Calu3 (cell line): ENCODE measurements around the gene DPEP3. TPM values are rescaled to one million over a fixed set of nuclear protein-coding genes. Genes with fewer than 3 reads are reported as not detected.
"Not testable (repeated sequence)": the region's sequence is repeated elsewhere in the genome, so short reads cannot be mapped to it uniquely, and the experiment has no call there.

Source experiments
- BruUV-seq: library from RNA; stranded (reverse); fragments of 400-500 nt; replicated peaks from 2 replicates; lab custom pipeline; 2021; lab: Mats Ljungman, UMichigan
- CTCF ChIA-PET: fragments of 300-600 bp; sonication (Branson Sonifier 250); formaldehyde crosslinking; loops from one replicate; lab custom pipeline; 2022; ENCODE audit warnings: antibody characterized with exemption; lab: Charles Lee
- DNase-seq: peaks from one replicate; pipeline ENCODE4 v3.0.0; 2022
- H3K27ac Mint-ChIP-seq: one replicate; pipeline ENCODE4 v1.8.0; 2022; ENCODE audit warnings: mixed read lengths; ENCODE audit not compliant: unreplicated experiment
- H3K27me3 Mint-ChIP-seq: one replicate; pipeline ENCODE4 v1.8.0; 2022; ENCODE audit warnings: mixed read lengths; ENCODE audit not compliant: unreplicated experiment
- H3K36me3 Mint-ChIP-seq: one replicate; pipeline ENCODE4 v1.8.0; 2022; ENCODE audit warnings: mild to moderate bottlenecking, moderate library complexity, mixed read lengths; ENCODE audit not compliant: insufficient read depth, unreplicated experiment
- H3K4me1 Mint-ChIP-seq: one replicate; pipeline ENCODE4 v1.8.0; 2022; ENCODE audit warnings: mild to moderate bottlenecking, low read depth, mixed read lengths; ENCODE audit not compliant: unreplicated experiment
- H3K4me3 Mint-ChIP-seq: one replicate; pipeline ENCODE4 v1.8.0; 2022; ENCODE audit warnings: mild to moderate bottlenecking, low read depth, moderate library complexity, mixed read lengths; ENCODE audit not compliant: unreplicated experiment
- H3K9me3 Mint-ChIP-seq: one replicate; pipeline ENCODE4 v1.8.0; 2022; ENCODE audit warnings: low read depth, mixed read lengths; ENCODE audit not compliant: unreplicated experiment
- CTCF ChIP-seq: fragments of 200-600 bp; IDR thresholded peaks from one replicate; pipeline ENCODE4 v1.8.0; 2022; ENCODE audit warnings: antibody characterized with exemption; ENCODE audit not compliant: unreplicated experiment
- intact Hi-C: fragments of 100-400 bp; cut with micrococcal nuclease; formaldehyde crosslinking; loops from one replicate; pipeline ENCODE4 v1.10.0; 2022; ENCODE audit not compliant: unreplicated experiment
- total RNA-seq: library from RNA; stranded (reverse); gene quantifications from 2 replicates; pipeline ENCODE4 v1.2.3, GENCODE V29; 2022

The DPEP3 gene
- total RNA-seq, 1 experiment from 2014 or later: not detected

DNA sequence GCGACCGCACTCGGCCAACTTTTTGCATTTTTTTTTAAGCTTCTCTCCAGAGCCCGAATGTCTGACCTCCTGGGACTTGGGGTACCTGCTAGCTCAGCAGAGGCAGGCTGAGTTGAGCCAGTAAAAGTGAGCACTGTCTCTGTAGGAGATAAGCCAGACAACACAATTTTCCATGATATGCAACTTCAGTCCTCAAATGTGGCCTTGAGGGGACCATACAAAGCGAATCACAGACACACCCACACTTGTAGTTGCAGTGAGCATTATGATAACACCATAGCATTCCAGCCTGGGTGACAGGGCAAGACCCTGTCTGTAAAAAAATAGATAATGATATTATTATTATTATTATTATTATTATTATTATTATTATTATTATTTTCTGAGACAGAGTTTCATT, 16.4 kb upstream of the DPEP3 start:
- Mint-ChIP-seq H3K36me3 (no peaks in the 10 kb centered on the region), H3K27ac (no peak overlapping the region), H3K27me3 (peaks cover 12% of the 10 kb centered on the region), H3K4me1 (peaks cover 6% of the 10 kb centered on the region), H3K4me3 (no peak overlapping the region), H3K9me3 (no peaks in the 10 kb centered on the region)
- DNase-seq: no peak
- BruUV-seq: no TSS peak
- intact Hi-C loops: loop anchor here (10.0 kb wide), 1 partner anchor 228 kb away; no protein-coding TSS in a partner anchor
- CTCF ChIA-PET: interaction anchor here (0.6 to 1.0 kb wide), 2 partner anchors 12 to 249 kb away, joined by 3 to 4 read pairs; no protein-coding TSS in a partner anchor
- TF ChIP-seq CTCF: no peak

DNA sequence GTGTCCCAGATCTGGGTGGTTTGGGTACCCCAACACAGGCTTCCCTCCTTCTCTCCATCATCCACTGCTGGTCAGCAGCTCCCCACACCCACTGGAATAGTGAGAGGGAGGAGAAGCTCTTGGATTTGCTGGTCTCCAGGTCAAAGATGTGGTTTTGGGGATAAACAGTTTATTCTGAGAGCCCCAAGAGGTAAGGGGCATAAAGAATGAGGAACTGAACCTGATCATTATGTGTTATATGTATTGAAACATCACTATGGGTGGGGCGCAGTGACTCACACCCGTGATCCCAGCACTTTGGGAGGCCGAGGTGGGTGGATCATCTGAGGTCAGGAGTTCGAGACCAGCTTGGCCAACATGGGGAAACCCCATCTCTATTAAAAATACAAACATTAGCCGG, 15.1 kb upstream of the DPEP3 start:
- Mint-ChIP-seq H3K27me3 (peaks cover 15% of the 10 kb centered on the region), H3K27ac (no peak overlapping the region), H3K4me3 (no peak overlapping the region), H3K9me3 (no peaks in the 10 kb centered on the region), H3K4me1 (peaks cover 6% of the 10 kb centered on the region), H3K36me3 (no peaks in the 10 kb centered on the region)
- BruUV-seq: no TSS peak
- CTCF ChIA-PET: no interaction called here
- intact Hi-C loops: loop anchor here (10.0 kb wide), 1 partner anchor 229 kb away; no protein-coding TSS in a partner anchor
- TF ChIP-seq CTCF: no peak
- DNase-seq: peak; percentile 47

DNA sequence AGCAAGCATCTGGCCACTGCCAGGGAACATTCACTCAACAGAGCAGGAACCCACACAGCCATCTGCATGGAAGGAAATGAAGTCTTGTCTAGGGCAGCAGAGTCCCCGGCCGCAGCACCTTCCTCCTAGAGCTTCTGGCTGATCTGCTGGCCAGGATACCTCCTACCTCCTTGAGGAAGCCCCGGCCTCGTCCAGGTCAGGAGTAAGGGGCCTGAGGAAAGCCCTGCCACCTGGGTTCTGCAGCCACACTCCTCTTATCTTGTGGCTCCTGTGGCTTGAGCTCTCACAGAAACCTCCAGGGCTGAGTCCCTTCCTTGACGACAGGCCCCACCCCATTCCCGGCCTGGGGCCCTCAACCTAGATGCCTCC, 13.7 kb upstream of the DPEP3 start:
- not testable (repeated sequence) for H3K4me3 Mint-ChIP-seq, H3K9me3 Mint-ChIP-seq, DNase-seq, H3K4me1 Mint-ChIP-seq, BruUV-seq, H3K36me3 Mint-ChIP-seq
- H3K27ac Mint-ChIP-seq: peak overlapping the region; percentile 42
- CTCF ChIA-PET: interaction anchor here (0.6 to 1.0 kb wide), 5 partner anchors 11 to 207 kb away, joined by 3 to 12 read pairs (median 5); no protein-coding TSS in a partner anchor
- intact Hi-C loops: loop anchor here (10.0 kb wide), 1 partner anchor 231 kb away; no protein-coding TSS in a partner anchor
- H3K27me3 Mint-ChIP-seq: peaks cover 17% of the 10 kb centered on the region

- Mint-ChIP-seq H3K27me3 (peaks cover 23% of the 10 kb centered on the region), H3K4me1 (peaks cover 6% of the 10 kb centered on the region), H3K27ac (peak overlapping the region; percentile 42), H3K4me3 (peak overlapping the region; percentile 51), H3K36me3 (no peaks in the 10 kb centered on the region), H3K9me3 (no peaks in the 10 kb centered on the region)
- peak; percentile 99 for TF ChIP-seq CTCF
- intact Hi-C loops: loop anchor here (1.0 to 10.0 kb wide), 2 partner anchors 47 to 231 kb away; no protein-coding TSS in a partner anchor
- CTCF ChIA-PET: interaction anchor here (0.6 to 1.0 kb wide), 5 partner anchors 11 to 208 kb away, joined by 3 to 12 read pairs (median 5); no protein-coding TSS in a partner anchor
- BruUV-seq: no TSS peak
- peak; percentile 85 for DNase-seq
Observed at GRCh38 chr16:67993207-67994039, 13.1 kb upstream of the DPEP3 start.
